ENCODE data around the gene PDE5A.

Gene PDE5A

DNA sequence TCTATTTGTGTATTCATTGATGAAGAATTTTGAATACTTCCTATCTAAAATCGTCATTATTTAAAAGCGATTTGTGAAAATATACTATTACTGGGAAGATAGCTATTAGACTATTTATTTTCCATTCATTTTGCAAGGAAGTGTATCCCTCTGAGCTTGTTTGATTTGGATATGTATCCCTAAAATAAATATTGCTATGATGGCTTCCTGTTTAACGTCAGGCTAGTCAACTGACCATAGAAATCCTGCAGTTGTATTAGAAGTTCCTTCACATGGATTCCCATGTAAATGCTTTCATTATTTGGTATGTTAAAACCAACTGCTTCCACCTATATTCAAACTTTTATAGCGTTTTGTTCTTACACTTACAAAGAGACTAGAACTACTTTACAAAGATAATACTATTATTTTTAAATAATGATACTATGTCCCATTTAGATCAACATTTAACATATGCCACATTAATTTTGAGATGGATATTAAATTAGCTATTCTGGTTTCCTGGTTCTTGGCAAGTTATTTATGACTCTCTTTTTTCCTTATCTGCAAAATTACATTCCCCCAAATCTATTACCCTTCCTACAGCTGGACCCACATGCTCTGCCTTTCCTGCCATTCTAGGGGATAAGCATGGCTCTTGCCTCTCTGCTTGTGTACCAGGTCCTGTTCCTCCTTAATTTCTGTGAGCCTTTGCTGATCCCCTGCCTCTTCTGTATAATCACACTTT, 26.7 kb upstream of the PDE5A start:
- no peaks in the 10 kb centered on the region for H3K36me3 ChIP-seq (ENCODE audit: low read length)
- no peak overlapping the region for H3K9ac ChIP-seq (ENCODE audit: low read length)
- H4K20me1 ChIP-seq (ENCODE audit: low read depth, low read length): no peaks in the 10 kb centered on the region
- H3K9me3 ChIP-seq (ENCODE audit: insufficient read depth, low read length): no peaks in the 10 kb centered on the region
- H3K4me2 ChIP-seq (ENCODE audit: low read depth, low read length, poor library complexity, severe bottlenecking): no peak overlapping the region
- no peak overlapping the region for H3K27ac ChIP-seq (ENCODE audit: low read depth, low read length)
- H2AFZ ChIP-seq (ENCODE audit: low read depth, low read length, severe bottlenecking): no peak overlapping the region
- H3K4me3 ChIP-seq (ENCODE audit: insufficient read depth, low read length, poor library complexity, severe bottlenecking): no peak overlapping the region
- no peaks in the 10 kb centered on the region for H3K27me3 ChIP-seq (ENCODE audit: low read length)
- TF ChIP-seq CTCF (IDR thresholded peaks at IDR 0.05; ENCODE audit: insufficient read depth, low read length, poor library complexity, severe bottlenecking): no peak
- no peak for TF ChIP-seq EZH2phosphoT487 (conservative IDR thresholded peaks at IDR 0.05; ENCODE audit: low read length)
- no peaks in the 10 kb centered on the region for H3F3A ChIP-seq (ENCODE audit: insufficient read depth)
- no peaks in the 10 kb centered on the region for H3K9me2 ChIP-seq (replicated peaks; ENCODE audit: insufficient read depth, low read length)
- H3K79me2 ChIP-seq (ENCODE audit: insufficient read depth, low read length): no peaks in the 10 kb centered on the region

GRCh38 chr4:119653990-119654389, 25.4 kb upstream of the PDE5A start:
- H3K79me2 ChIP-seq (ENCODE audit: insufficient read depth, low read length): no peaks in the 10 kb centered on the region
- H3K27ac ChIP-seq (ENCODE audit: low read depth, low read length): no peak overlapping the region
- H3K4me2 ChIP-seq (ENCODE audit: low read depth, low read length, poor library complexity, severe bottlenecking): no peak overlapping the region
- H2AFZ ChIP-seq (ENCODE audit: low read depth, low read length, severe bottlenecking): no peak overlapping the region
- no peaks in the 10 kb centered on the region for H3F3A ChIP-seq (ENCODE audit: insufficient read depth)
- no peaks in the 10 kb centered on the region for H3K9me3 ChIP-seq (ENCODE audit: insufficient read depth, low read length)
- no peak overlapping the region for H3K4me3 ChIP-seq (ENCODE audit: insufficient read depth, low read length, poor library complexity, severe bottlenecking)
- TF ChIP-seq EZH2phosphoT487 (conservative IDR thresholded peaks at IDR 0.05; ENCODE audit: low read length) (no peak), CTCF (IDR thresholded peaks at IDR 0.05; ENCODE audit: insufficient read depth, low read length, poor library complexity, severe bottlenecking) (no peak)
- no peaks in the 10 kb centered on the region for H4K20me1 ChIP-seq (ENCODE audit: low read depth, low read length)
- no peaks in the 10 kb centered on the region for H3K36me3 ChIP-seq (ENCODE audit: low read length)
- H3K27me3 ChIP-seq (ENCODE audit: low read length): no peaks in the 10 kb centered on the region
- H3K9me2 ChIP-seq (replicated peaks; ENCODE audit: insufficient read depth, low read length): no peaks in the 10 kb centered on the region
- H3K9ac ChIP-seq (ENCODE audit: low read length): no peak overlapping the region

GRCh38 chr4:119652998-119653397, 24.4 kb upstream of the PDE5A start:
- TF ChIP-seq EZH2phosphoT487 (conservative IDR thresholded peaks at IDR 0.05; ENCODE audit: low read length) (no peak), CTCF (IDR thresholded peaks at IDR 0.05; ENCODE audit: insufficient read depth, low read length, poor library complexity, severe bottlenecking) (no peak)
- no peak overlapping the region for H3K4me3 ChIP-seq (ENCODE audit: insufficient read depth, low read length, poor library complexity, severe bottlenecking)
- no peak overlapping the region for H3K9ac ChIP-seq (ENCODE audit: low read length)
- no peak overlapping the region for H2AFZ ChIP-seq (ENCODE audit: low read depth, low read length, severe bottlenecking)
- no peaks in the 10 kb centered on the region for H3K36me3 ChIP-seq (ENCODE audit: low read length)
- no peaks in the 10 kb centered on the region for H3F3A ChIP-seq (ENCODE audit: insufficient read depth)
- H3K4me2 ChIP-seq (ENCODE audit: low read depth, low read length, poor library complexity, severe bottlenecking): no peak overlapping the region
- H3K27me3 ChIP-seq (ENCODE audit: low read length): no peaks in the 10 kb centered on the region
- H3K79me2 ChIP-seq (ENCODE audit: insufficient read depth, low read length): no peaks in the 10 kb centered on the region
- no peaks in the 10 kb centered on the region for H3K9me2 ChIP-seq (replicated peaks; ENCODE audit: insufficient read depth, low read length)
- H3K27ac ChIP-seq (ENCODE audit: low read depth, low read length): no peak overlapping the region
- H3K9me3 ChIP-seq (ENCODE audit: insufficient read depth, low read length): no peaks in the 10 kb centered on the region
- no peaks in the 10 kb centered on the region for H4K20me1 ChIP-seq (ENCODE audit: low read depth, low read length)
